NB4 (cell line): ENCODE results near the gene NLRP6.

Experiments
- POLR2A ChIP-seq: IDR thresholded peaks from 2 replicates; pipeline ENCODE4 v1.6.1; 2011; ENCODE audit warnings: mild to moderate bottlenecking; ENCODE audit not compliant: insufficient read length; ENCODE audit errors: extremely low read depth
- TF ChIP-seq, protein P1 (sequence below): IDR thresholded peaks from one replicate; pipeline ENCODE4 v1.5.1; 2012; ENCODE audit warnings: low read depth, low read length

DNA sequence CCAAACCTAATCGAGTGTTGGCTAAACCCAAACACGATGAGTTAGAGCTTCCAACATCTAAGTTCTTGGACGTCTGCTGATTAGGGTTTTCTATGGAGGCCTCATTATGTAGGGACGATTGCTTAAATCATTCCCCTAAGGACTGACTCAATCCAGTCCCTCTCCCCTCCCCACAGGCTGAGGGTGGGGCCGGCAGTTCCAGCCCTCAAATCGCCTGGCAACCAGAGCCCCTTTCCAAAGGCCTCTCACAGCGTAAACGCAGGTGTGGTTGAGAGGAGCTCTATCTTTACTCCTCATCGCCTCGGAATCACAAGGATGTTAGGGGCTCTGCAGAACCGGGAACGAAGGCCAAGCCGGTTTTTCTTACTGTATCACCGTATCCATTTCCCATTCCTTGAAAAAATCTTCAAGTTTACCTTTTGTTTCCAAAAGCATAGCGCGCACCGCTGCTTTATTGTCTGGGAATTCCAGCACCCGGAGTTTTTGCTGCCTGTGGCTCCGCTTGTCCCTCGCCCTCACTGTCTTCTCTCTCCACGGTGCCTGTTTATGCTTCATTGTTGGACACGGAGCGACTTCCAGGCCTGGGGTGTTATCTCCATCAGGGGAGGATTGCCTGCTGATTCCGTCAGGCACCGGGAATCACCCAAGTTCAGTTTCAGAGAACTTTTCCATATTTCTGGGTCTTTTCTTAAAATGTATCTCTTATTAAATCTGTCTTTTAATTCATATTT lies 56.2 kb downstream of the NLRP6 start:
- TF ChIP-seq, protein P1, sequence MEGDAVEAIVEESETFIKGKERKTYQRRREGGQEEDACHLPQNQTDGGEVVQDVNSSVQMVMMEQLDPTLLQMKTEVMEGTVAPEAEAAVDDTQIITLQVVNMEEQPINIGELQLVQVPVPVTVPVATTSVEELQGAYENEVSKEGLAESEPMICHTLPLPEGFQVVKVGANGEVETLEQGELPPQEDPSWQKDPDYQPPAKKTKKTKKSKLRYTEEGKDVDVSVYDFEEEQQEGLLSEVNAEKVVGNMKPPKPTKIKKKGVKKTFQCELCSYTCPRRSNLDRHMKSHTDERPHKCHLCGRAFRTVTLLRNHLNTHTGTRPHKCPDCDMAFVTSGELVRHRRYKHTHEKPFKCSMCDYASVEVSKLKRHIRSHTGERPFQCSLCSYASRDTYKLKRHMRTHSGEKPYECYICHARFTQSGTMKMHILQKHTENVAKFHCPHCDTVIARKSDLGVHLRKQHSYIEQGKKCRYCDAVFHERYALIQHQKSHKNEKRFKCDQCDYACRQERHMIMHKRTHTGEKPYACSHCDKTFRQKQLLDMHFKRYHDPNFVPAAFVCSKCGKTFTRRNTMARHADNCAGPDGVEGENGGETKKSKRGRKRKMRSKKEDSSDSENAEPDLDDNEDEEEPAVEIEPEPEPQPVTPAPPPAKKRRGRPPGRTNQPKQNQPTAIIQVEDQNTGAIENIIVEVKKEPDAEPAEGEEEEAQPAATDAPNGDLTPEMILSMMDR: no peak
- no peak for TF ChIP-seq POLR2A
